ENCODE measurements around the gene ALKBH5.

The ALKBH5 gene

DNA sequence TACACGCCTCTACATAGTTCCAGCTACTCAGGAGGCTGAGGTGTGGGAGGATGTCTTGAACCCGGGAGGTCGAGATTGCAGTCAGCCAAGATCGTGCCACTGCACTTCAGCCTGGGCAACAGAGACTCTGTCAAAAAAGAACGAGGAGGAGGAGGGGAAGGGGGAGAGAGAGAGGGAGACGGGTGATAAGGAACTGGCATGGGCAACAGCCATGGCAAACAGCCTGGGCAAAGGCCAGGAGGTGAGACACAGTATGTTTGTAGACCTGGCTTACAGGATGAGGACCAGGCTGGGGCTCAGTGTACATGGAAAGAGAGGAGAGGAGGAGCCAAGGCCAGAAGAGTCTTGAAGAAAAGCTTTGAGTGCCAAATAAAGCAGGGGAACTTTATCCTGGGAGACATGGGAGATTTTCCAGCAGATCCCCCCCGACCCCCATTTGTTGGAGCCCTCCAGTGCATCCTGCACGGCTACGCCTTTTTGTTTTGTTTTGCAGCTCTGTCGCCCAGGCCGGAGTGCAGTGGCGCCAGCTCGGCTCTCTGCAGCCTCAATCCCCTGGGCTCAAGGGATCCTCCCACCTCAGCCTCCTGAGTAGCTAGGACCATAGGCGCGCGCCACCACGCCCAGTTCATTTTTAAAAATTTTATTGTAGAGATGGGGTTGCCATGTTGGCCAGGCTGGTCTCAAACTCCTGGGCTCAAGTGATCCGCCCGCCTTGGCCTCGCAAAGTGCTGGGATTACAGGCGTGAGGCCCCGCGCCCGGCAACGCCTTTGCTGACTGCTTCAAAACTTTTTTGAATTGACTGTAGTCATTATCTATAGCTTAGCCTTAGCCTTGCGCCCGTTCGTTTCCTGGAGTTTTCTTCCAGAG lies 1.3 kb upstream of the ALKBH5 start:
- peaks cover 4 to 9% of the 10 kb centered on the region in 2 experiments for H3K36me3 ChIP-seq (ENCODE audit: control insufficient read depth in 1 of 2, insufficient read depth in 2 of 2, low read depth in 1 of 2, low read length in 2 of 2)
- peak overlapping the region; percentile 77 to 93 for H3K18ac ChIP-seq (ENCODE audit: low read depth in 1 of 2, low read length in 2 of 2)
- peak overlapping the region; percentile 96 for H2BK120ac ChIP-seq (ENCODE audit: low read depth, low read length)
- peak overlapping the region; percentile 69 to 84 for H3K4ac ChIP-seq (ENCODE audit: low read depth in 1 of 2, low read length in 2 of 2)
- peaks cover 2% of the 10 kb centered on the region for H3K79me1 ChIP-seq (replicated peaks; ENCODE audit: low read length, poor library complexity, severe bottlenecking)
- 41% methylated on average over 28 of the region's 28 CpGs for WGBS
- peak overlapping the region; percentile 99 for H3K27ac ChIP-seq (ENCODE audit: low read length, poor library complexity, severe bottlenecking)
- H3K23ac ChIP-seq (ENCODE audit: low read length in 2 of 2): peak overlapping the region in 1 of 2 experiments; percentile 32
- H2AK5ac ChIP-seq (ENCODE audit: low read length, severe bottlenecking): peak overlapping the region; percentile 29
- H3K9ac ChIP-seq (ENCODE audit: low read length): peak overlapping the region; percentile 96
- H3K9me3 ChIP-seq (ENCODE audit: control insufficient read depth, low read length): no peaks in the 10 kb centered on the region
- no peak overlapping the region for H3K14ac ChIP-seq (ENCODE audit: low read length in 2 of 2)
- H3K4me3 ChIP-seq (ENCODE audit: insufficient read depth in 1 of 2, low read depth in 1 of 2, low read length in 2 of 2): peak overlapping the region; percentile 63 to 89
- peak overlapping the region; percentile 93 for H4K91ac ChIP-seq (ENCODE audit: low read length)
- peak overlapping the region; percentile 93 for H2BK15ac ChIP-seq (ENCODE audit: low read depth, poor library complexity, severe bottlenecking)
- H3K4me2 ChIP-seq (ENCODE audit: low read length, poor library complexity, severe bottlenecking): peak overlapping the region; percentile 70
- H3K27me3 ChIP-seq (ENCODE audit: control insufficient read depth in 1 of 2, insufficient read depth in 1 of 2, low read length in 2 of 2): no peaks in the 10 kb centered on the region
- H2BK12ac ChIP-seq (ENCODE audit: low read length in 2 of 2): peak overlapping the region in 1 of 2 experiments; percentile 29
- H4K8ac ChIP-seq (ENCODE audit: low read length): peak overlapping the region; percentile 47
- peak overlapping the region; percentile 98 for H2BK5ac ChIP-seq (ENCODE audit: low read depth, low read length, poor library complexity, severe bottlenecking)
- peaks cover 22% of the 10 kb centered on the region for H3K4me1 ChIP-seq (ENCODE audit: control insufficient read depth, insufficient read depth, low read depth, low read length)
- DNase-seq: no peak
- H2AFZ ChIP-seq (ENCODE audit: low read depth, low read length): peak overlapping the region; percentile 53

GRCh38 chr17:18182978-18183333 lies 672 bp upstream of the ALKBH5 start:
- Histone ChIP-seq H3K4me2 (ENCODE audit: low read length, poor library complexity, severe bottlenecking) (peak overlapping the region; percentile 70), H3K14ac (ENCODE audit: low read length in 2 of 2) (no peak overlapping the region), H3K27ac (ENCODE audit: low read length, poor library complexity, severe bottlenecking) (peak overlapping the region; percentile 99), H3K4me1 (ENCODE audit: control insufficient read depth, insufficient read depth, low read depth, low read length) (peaks cover 26% of the 10 kb centered on the region), H3K9me3 (ENCODE audit: control insufficient read depth, low read length) (no peaks in the 10 kb centered on the region), H2BK120ac (ENCODE audit: low read depth, low read length) (peak overlapping the region; percentile 96), H3K36me3 (ENCODE audit: control insufficient read depth in 1 of 2, insufficient read depth in 2 of 2, low read depth in 1 of 2, low read length in 2 of 2) (peaks cover 4 to 13% of the 10 kb centered on the region in 2 experiments), H3K23ac (ENCODE audit: low read length in 2 of 2) (no peak overlapping the region), H2AFZ (ENCODE audit: low read depth, low read length) (peak overlapping the region; percentile 53), H4K8ac (ENCODE audit: low read length) (peak overlapping the region; percentile 47), H2AK5ac (ENCODE audit: low read length, severe bottlenecking) (no peak overlapping the region), H3K27me3 (ENCODE audit: control insufficient read depth in 1 of 2, insufficient read depth in 1 of 2, low read length in 2 of 2) (no peaks in the 10 kb centered on the region), H2BK12ac (ENCODE audit: low read length in 2 of 2) (no peak overlapping the region), H2BK15ac (ENCODE audit: low read depth, poor library complexity, severe bottlenecking) (peak overlapping the region; percentile 80), H3K18ac (ENCODE audit: low read depth in 1 of 2, low read length in 2 of 2) (peak overlapping the region; percentile 77 to 93), H2BK5ac (ENCODE audit: low read depth, low read length, poor library complexity, severe bottlenecking) (peak overlapping the region; percentile 98), H3K4ac (ENCODE audit: low read depth in 1 of 2, low read length in 2 of 2) (peak overlapping the region; percentile 84 to 90), H3K9ac (ENCODE audit: low read length) (peak overlapping the region; percentile 96), H3K4me3 (ENCODE audit: insufficient read depth in 1 of 2, low read depth in 1 of 2, low read length in 2 of 2) (peak overlapping the region; percentile 63 to 89), H3K79me1 (replicated peaks; ENCODE audit: low read length, poor library complexity, severe bottlenecking) (peaks cover 2% of the 10 kb centered on the region), H4K91ac (ENCODE audit: low read length) (peak overlapping the region; percentile 93)
- under 1% methylated on average over 33 of the region's 33 CpGs for WGBS
- peak; percentile 92 for DNase-seq

DNA sequence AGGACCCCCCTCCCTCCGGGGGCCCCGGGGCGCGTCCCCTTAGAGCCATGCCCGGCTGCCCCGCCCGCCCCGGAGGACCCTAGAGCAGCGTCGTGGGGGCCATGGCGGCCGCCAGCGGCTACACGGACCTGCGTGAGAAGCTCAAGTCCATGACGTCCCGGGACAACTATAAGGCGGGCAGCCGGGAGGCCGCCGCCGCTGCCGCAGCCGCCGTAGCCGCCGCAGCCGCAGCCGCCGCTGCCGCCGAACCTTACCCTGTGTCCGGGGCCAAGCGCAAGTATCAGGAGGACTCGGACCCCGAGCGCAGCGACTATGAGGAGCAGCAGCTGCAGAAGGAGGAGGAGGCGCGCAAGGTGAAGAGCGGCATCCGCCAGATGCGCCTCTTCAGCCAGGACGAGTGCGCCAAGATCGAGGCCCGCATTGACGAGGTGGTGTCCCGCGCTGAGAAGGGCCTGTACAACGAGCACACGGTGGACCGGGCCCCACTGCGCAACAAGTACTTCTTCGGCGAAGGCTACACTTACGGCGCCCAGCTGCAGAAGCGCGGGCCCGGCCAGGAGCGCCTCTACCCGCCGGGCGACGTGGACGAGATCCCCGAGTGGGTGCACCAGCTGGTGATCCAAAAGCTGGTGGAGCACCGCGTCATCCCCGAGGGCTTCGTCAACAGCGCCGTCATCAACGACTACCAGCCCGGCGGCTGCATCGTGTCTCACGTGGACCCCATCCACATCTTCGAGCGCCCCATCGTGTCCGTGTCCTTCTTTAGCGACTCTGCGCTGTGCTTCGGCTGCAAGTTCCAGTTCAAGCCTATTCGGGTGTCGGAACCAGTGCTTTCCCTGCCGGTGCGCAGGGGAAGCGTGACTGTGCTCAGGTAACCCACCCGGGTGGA lies 759 bp downstream of the ALKBH5 start:
- Histone ChIP-seq H3K4me2 (ENCODE audit: low read length, poor library complexity, severe bottlenecking) (peak overlapping the region; percentile 95), H3K9ac (ENCODE audit: low read length) (peak overlapping the region; percentile 96), H3K4me1 (ENCODE audit: control insufficient read depth, insufficient read depth, low read depth, low read length) (peaks cover 34% of the 10 kb centered on the region), H2BK5ac (ENCODE audit: low read depth, low read length, poor library complexity, severe bottlenecking) (no peak overlapping the region), H3K79me1 (replicated peaks; ENCODE audit: low read length, poor library complexity, severe bottlenecking) (peaks cover 2% of the 10 kb centered on the region), H2BK120ac (ENCODE audit: low read depth, low read length) (no peak overlapping the region), H3K36me3 (ENCODE audit: control insufficient read depth in 1 of 2, insufficient read depth in 2 of 2, low read depth in 1 of 2, low read length in 2 of 2) (peaks cover 9 to 15% of the 10 kb centered on the region in 2 experiments), H3K4me3 (ENCODE audit: insufficient read depth in 1 of 2, low read depth in 1 of 2, low read length in 2 of 2) (peak overlapping the region; percentile 89 to 90), H3K18ac (ENCODE audit: low read depth in 1 of 2, low read length in 2 of 2) (peak overlapping the region; percentile 86 to 91), H3K4ac (ENCODE audit: low read depth in 1 of 2, low read length in 2 of 2) (peak overlapping the region; percentile 24 to 88), H4K91ac (ENCODE audit: low read length) (peak overlapping the region; percentile 45), H3K23ac (ENCODE audit: low read length in 2 of 2) (peak overlapping the region in 1 of 2 experiments; percentile 91), H2AFZ (ENCODE audit: low read depth, low read length) (no peak overlapping the region), H3K9me3 (ENCODE audit: control insufficient read depth, low read length) (no peaks in the 10 kb centered on the region), H3K27me3 (ENCODE audit: control insufficient read depth in 1 of 2, insufficient read depth in 1 of 2, low read length in 2 of 2) (no peaks in the 10 kb centered on the region), H2BK15ac (ENCODE audit: low read depth, poor library complexity, severe bottlenecking) (peak overlapping the region; percentile 70), H3K27ac (ENCODE audit: low read length, poor library complexity, severe bottlenecking) (no peak overlapping the region), H2AK5ac (ENCODE audit: low read length, severe bottlenecking) (no peak overlapping the region), H3K14ac (ENCODE audit: low read length in 2 of 2) (peak overlapping the region in 1 of 2 experiments; percentile 69), H2BK12ac (ENCODE audit: low read length in 2 of 2) (no peak overlapping the region), H4K8ac (ENCODE audit: low read length) (peak overlapping the region; percentile 12)
- peak; percentile 75 for DNase-seq
- under 1% methylated on average over 89 of the region's 92 CpGs for WGBS
